GM12874 (cell line): ENCODE results near the gene PDE6G.

Source experiments
- CTCF ChIP-seq: IDR thresholded peaks from 2 replicates; pipeline ENCODE4 v1.5.1; 2011; ENCODE audit warnings: low read depth, mild to moderate bottlenecking, control low read depth, low read length, moderate library complexity; ENCODE audit not compliant: insufficient read depth

The PDE6G gene

GRCh38 chr17:81635973-81636504 lies 20.3 kb downstream of the PDE6G start:
- TF ChIP-seq CTCF: no peak

- TF ChIP-seq CTCF: no peak
Measured at GRCh38 chr17:81635431-81635830, 20.9 kb downstream of the PDE6G start.

- no peak for TF ChIP-seq CTCF
Measured at GRCh38 chr17:81631482-81631881, 24.9 kb downstream of the PDE6G start.

GRCh38 chr17:81630274-81630673 lies 26.1 kb downstream of the PDE6G start:
- TF ChIP-seq CTCF: no peak

- TF ChIP-seq CTCF: no peak
Measured at GRCh38 chr17:81621494-81622130, 34.7 kb downstream of the PDE6G start.

GRCh38 chr17:81616877-81617276 lies 39.5 kb downstream of the PDE6G start:
- TF ChIP-seq CTCF: no peak

- no peak for TF ChIP-seq CTCF
Measured at GRCh38 chr17:81615401-81615930, 40.9 kb downstream of the PDE6G start.
